DOHH2 (cell line): ENCODE data around the gene C2orf78.

Source experiments
- CTCF ChIP-seq: fragments of 200-600 bp; sonication (generic); IDR thresholded peaks from one replicate; pipeline ENCODE4 v1.5.1; 2014; ENCODE audit warnings: antibody characterized with exemption, mild to moderate bottlenecking, low read depth, low read length; ENCODE audit not compliant: poor library complexity, severe bottlenecking
- EZH2phosphoT487 ChIP-seq: fragments of 200-600 bp; sonication (generic); IDR thresholded peaks from 2 replicates; pipeline ENCODE4 v1.6.1; 2017; ENCODE audit warnings: borderline replicate concordance, mild to moderate bottlenecking, antibody characterized with exemption, low read length, moderate library complexity, mixed read lengths

- TF ChIP-seq CTCF (no peak), EZH2phosphoT487 (no peak)
These were observed 41.4 kb downstream of the C2orf78 start for GRCh38 chr2:73825408-73825807.
